SU-DHL-6 (cell line): ENCODE results near the gene PTGER1.

ENCODE experiments used
- EZH2phosphoT487 ChIP-seq: fragments of 200-600 bp; sonication (generic), shearing (Covaris generic); conservative IDR thresholded peaks from 2 replicates; pipeline ENCODE4 v1.6.1; 2018; ENCODE audit warnings: mild to moderate bottlenecking, antibody characterized with exemption, low read length, moderate library complexity, mixed read lengths
- TF ChIP-seq, protein P1 (sequence below): fragments of 200-600 bp; sonication (generic); IDR thresholded peaks from one replicate; pipeline ENCODE4 v1.5.1; 2017; ENCODE audit warnings: antibody characterized with exemption, mild to moderate bottlenecking, low read length, moderate library complexity; ENCODE audit not compliant: insufficient read depth, poor library complexity, severe bottlenecking

- TF ChIP-seq, protein P1, sequence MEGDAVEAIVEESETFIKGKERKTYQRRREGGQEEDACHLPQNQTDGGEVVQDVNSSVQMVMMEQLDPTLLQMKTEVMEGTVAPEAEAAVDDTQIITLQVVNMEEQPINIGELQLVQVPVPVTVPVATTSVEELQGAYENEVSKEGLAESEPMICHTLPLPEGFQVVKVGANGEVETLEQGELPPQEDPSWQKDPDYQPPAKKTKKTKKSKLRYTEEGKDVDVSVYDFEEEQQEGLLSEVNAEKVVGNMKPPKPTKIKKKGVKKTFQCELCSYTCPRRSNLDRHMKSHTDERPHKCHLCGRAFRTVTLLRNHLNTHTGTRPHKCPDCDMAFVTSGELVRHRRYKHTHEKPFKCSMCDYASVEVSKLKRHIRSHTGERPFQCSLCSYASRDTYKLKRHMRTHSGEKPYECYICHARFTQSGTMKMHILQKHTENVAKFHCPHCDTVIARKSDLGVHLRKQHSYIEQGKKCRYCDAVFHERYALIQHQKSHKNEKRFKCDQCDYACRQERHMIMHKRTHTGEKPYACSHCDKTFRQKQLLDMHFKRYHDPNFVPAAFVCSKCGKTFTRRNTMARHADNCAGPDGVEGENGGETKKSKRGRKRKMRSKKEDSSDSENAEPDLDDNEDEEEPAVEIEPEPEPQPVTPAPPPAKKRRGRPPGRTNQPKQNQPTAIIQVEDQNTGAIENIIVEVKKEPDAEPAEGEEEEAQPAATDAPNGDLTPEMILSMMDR, result no peak
- no peak for TF ChIP-seq EZH2phosphoT487
These were observed 39.7 kb downstream of the PTGER1 start for GRCh38 chr19:14435320-14436050.
